GM12878 (cell line): ENCODE results near the gene POC1B. TPM values are rescaled to one million over a fixed set of nuclear protein-coding genes. Genes with fewer than 3 reads are reported as not detected.

Experiments used
- ATAC-seq: fragments of 200-7000 bp; cut with Tn5 transposase; 3 replicates; pipeline ENCODE4 v1.9.1; 2020; ENCODE audit warnings: mild to moderate bottlenecking, moderate library complexity
- BruUV-seq: library from RNA; stranded (reverse); fragments of 400-500 nt; replicated peaks from 2 replicates; lab custom pipeline; 2021; lab: Mats Ljungman, UMichigan
- CTCF ChIA-PET: fragments of 300-600 bp; sonication (Branson Sonifier 250); formaldehyde crosslinking; extraction: SDS; loops from one replicate; lab custom pipeline; 2021; ENCODE audit warnings: inconsistent platforms; lab: Yijun Ruan, JAX
- POLR2A ChIA-PET: fragments of 350-600 bp; formaldehyde crosslinking; extraction: SDS; loops from one replicate; lab custom pipeline; 2021; ENCODE audit warnings: inconsistent platforms; lab: Charles Lee
- RAD21 ChIA-PET: fragments of 300-600 bp; sonication (Branson Sonifier 250); formaldehyde crosslinking; loops from one replicate; lab custom pipeline; 2023; ENCODE audit warnings: antibody characterized with exemption; ENCODE audit not compliant: unreplicated experiment; lab: Charles Lee
- SMC1A ChIA-PET: fragments of 300-600 bp; sonication (Branson Sonifier 250); formaldehyde crosslinking; loops from one replicate; lab custom pipeline; 2023; ENCODE audit not compliant: unreplicated experiment, uncharacterized antibody; lab: Charles Lee
- DNase-seq: peaks from one replicate; pipeline ENCODE4 v3.0.0-alpha.2; 2011; ENCODE audit warnings: low read depth, low spot score
- FAIRE-seq: peaks from 3 replicates; lab custom pipeline; 2011; peaks lifted over from hg19 to GRCh38; lab: Jason Lieb, UNC
- H2AFZ ChIP-seq: 2 replicates; pipeline ENCODE4 v1.6.0; 2011; ENCODE audit warnings: low read depth, low read length, control low read depth; ENCODE audit not compliant: control insufficient read depth
- H3K27ac ChIP-seq: 2 replicates; pipeline ENCODE4 v1.5.1; 2011; ENCODE audit warnings: control low read depth; ENCODE audit not compliant: control insufficient read depth, insufficient read depth
- H3K27me3 ChIP-seq, 2 experiments: replicated peaks in 1 of 2; 2 replicates each; pipeline versions ENCODE4 v1.6.0 to v1.6.1; 2011; ENCODE audit warnings: low read length in 1 of 2; ENCODE audit not compliant: control insufficient read depth in 2 of 2, insufficient read depth in 2 of 2
- H3K36me3 ChIP-seq, 2 experiments: 2 replicates each; pipeline ENCODE4 v1.5.1; 2011; ENCODE audit warnings: low read length in 1 of 2; ENCODE audit not compliant: control insufficient read depth in 2 of 2, insufficient read depth in 2 of 2
- H3K4me1 ChIP-seq: 2 replicates; pipeline ENCODE4 v1.6.1; 2011; ENCODE audit warnings: mild to moderate bottlenecking, low read length, moderate library complexity, mixed read lengths; ENCODE audit not compliant: control insufficient read depth, insufficient read depth
- H3K4me2 ChIP-seq: 2 replicates; pipeline ENCODE4 v1.6.0; 2011; ENCODE audit warnings: control low read depth; ENCODE audit not compliant: control insufficient read depth, insufficient read depth
- H3K4me3 ChIP-seq: fragments of 200-600 bp; sonication (generic); 2 replicates; pipeline ENCODE4 v1.5.1; 2016
- H3K79me2 ChIP-seq: 2 replicates; pipeline ENCODE4 v1.6.0; 2011; ENCODE audit warnings: low read length; ENCODE audit not compliant: control insufficient read depth, insufficient read depth
- H3K9ac ChIP-seq: 2 replicates; pipeline ENCODE4 v1.8.0; 2011; ENCODE audit warnings: low read length, control low read depth, mixed read lengths; ENCODE audit not compliant: control insufficient read depth, insufficient read depth
- H3K9me3 ChIP-seq: replicated peaks from 3 replicates; pipeline ENCODE4 v1.5.1; 2011; ENCODE audit warnings: mild to moderate bottlenecking, low read length; ENCODE audit not compliant: control insufficient read depth, insufficient read depth
- H4K20me1 ChIP-seq: 2 replicates; pipeline ENCODE4 v1.6.0; 2011; ENCODE audit not compliant: control insufficient read depth, insufficient read depth
- ETV6 ChIP-seq, 2 experiments: fragments of 450-650 bp in 1 of 2; IDR thresholded peaks in 1 of 2; conservative IDR thresholded peaks in 1 of 2; 2 replicates each; pipeline ENCODE4 v1.6.1; 2014; ENCODE audit warnings: antibody characterized with exemption in 1 of 2, borderline replicate concordance in 1 of 2, low read depth in 1 of 2, mild to moderate bottlenecking in 1 of 2, moderate library complexity in 1 of 2
- HDAC6 ChIP-seq: fragments of 200-600 bp; sonication (generic); IDR thresholded peaks from one replicate; pipeline ENCODE4 v1.8.0; 2017; ENCODE audit warnings: antibody characterized with exemption; ENCODE audit not compliant: unreplicated experiment
- IRF4 ChIP-seq: IDR thresholded peaks from 2 replicates; pipeline ENCODE4 v1.6.1; 2011; ENCODE audit warnings: low read depth, low read length
- PBX3 ChIP-seq: IDR thresholded peaks from 2 replicates; pipeline ENCODE4 v1.6.1; 2011; ENCODE audit warnings: mild to moderate bottlenecking, low read depth, low read length, moderate library complexity; ENCODE audit not compliant: insufficient replicate concordance
- ZNF24 ChIP-seq: fragments of 450-650 bp; IDR thresholded peaks from 2 replicates; pipeline ENCODE4 v1.6.1; 2017; ENCODE audit warnings: antibody characterized with exemption, mild to moderate bottlenecking
- ZSCAN29 ChIP-seq: fragments of 450-650 bp; IDR thresholded peaks from 2 replicates; pipeline ENCODE4 v1.6.1; 2017; ENCODE audit warnings: mild to moderate bottlenecking, moderate library complexity
- ZZZ3 ChIP-seq: IDR thresholded peaks from 2 replicates; pipeline ENCODE4 v1.6.1; 2011; ENCODE audit warnings: low read depth; ENCODE audit not compliant: control insufficient read depth, insufficient read length
- WGBS: methylation state at CpG from one replicate; pipeline ENCODE4 v1.1.6; 2016; ENCODE audit warnings: low lambda C conversion rate; ENCODE audit not compliant: insufficient replicate concordance, insufficient coverage; ENCODE audit errors: missing lambda C conversion rate; 5-methylcytosine and 5-hydroxymethylcytosine counted together
- in situ Hi-C: fragments of 300-500 bp; cut with MboI; formaldehyde crosslinking; loops from 9 replicates; pipeline ENCODE4 v1.14.3; 2018; ENCODE audit warnings: mixed read lengths
- intact Hi-C: fragments of 100-400 bp; cut with micrococcal nuclease; formaldehyde crosslinking; loops from one replicate; pipeline ENCODE4 v1.14.2; 2022; ENCODE audit not compliant: unreplicated experiment
- polyA plus RNA-seq, 11 experiments: library from polyadenylated mRNA; depleted of rRNA in 4 of 11; unstranded in 6 of 11; stranded (reverse) in 5 of 11; fragments of >200 nt; fragmentation: Nextera tagmentation in 4 of 11; fragmentation: Illumina TruSeq in 1 of 11; extraction: Ambion mirVana in 4 of 11; extraction: Trizol in 1 of 11; gene quantifications; 1 replicate in 1 of 11; 2 replicates in 10 of 11; pipeline versions ENCODE4 v1.2.1 to v1.2.3, GENCODE V29; 2011 to 2016; ENCODE audit warnings: inconsistent platforms in 2 of 11, missing spikeins in 2 of 11, low read depth in 1 of 11
- total RNA-seq, 4 experiments: library from RNA; depleted of rRNA in 3 of 4; stranded (reverse); fragments of >200 nt in 3 of 4; fragmentation: Illumina TruSeq in 1 of 4; extraction: Trizol in 1 of 4; gene quantifications; 2 replicates each; pipeline versions ENCODE4 v1.2.1 to v1.2.3, GENCODE V29; 2013 to 2021
- TF ChIP-seq, protein P1 (sequence below): fragments of 150-350 bp; IDR thresholded peaks from 2 replicates; pipeline ENCODE4 v1.6.1; 2016; ENCODE audit warnings: low read depth, low read length
- TF ChIP-seq, protein P2 (sequence below): fragments of 450-650 bp; conservative IDR thresholded peaks from 2 replicates; pipeline ENCODE4 v1.6.1; 2017; ENCODE audit warnings: mild to moderate bottlenecking, moderate library complexity
- TF ChIP-seq, protein P3 (sequence below): fragments of 450-650 bp; IDR thresholded peaks from 2 replicates; pipeline ENCODE4 v1.6.1; 2018; ENCODE audit warnings: mild to moderate bottlenecking, low read depth, moderate library complexity; ENCODE audit not compliant: partially characterized antibody
- TF ChIP-seq, protein P4 (sequence below): fragments of 150-350 bp; IDR thresholded peaks from 2 replicates; pipeline ENCODE4 v1.6.1; 2014; ENCODE audit warnings: mild to moderate bottlenecking, low read depth, low read length

The POC1B gene
- total and polyA plus RNA-seq, 10 of the 15 experiments (the other 5 are each of a cell fraction or from before 2014, with no cell fraction given) = 4.4 to 17.8 (median 11.3) TPM

- TF ChIP-seq, protein P1, sequence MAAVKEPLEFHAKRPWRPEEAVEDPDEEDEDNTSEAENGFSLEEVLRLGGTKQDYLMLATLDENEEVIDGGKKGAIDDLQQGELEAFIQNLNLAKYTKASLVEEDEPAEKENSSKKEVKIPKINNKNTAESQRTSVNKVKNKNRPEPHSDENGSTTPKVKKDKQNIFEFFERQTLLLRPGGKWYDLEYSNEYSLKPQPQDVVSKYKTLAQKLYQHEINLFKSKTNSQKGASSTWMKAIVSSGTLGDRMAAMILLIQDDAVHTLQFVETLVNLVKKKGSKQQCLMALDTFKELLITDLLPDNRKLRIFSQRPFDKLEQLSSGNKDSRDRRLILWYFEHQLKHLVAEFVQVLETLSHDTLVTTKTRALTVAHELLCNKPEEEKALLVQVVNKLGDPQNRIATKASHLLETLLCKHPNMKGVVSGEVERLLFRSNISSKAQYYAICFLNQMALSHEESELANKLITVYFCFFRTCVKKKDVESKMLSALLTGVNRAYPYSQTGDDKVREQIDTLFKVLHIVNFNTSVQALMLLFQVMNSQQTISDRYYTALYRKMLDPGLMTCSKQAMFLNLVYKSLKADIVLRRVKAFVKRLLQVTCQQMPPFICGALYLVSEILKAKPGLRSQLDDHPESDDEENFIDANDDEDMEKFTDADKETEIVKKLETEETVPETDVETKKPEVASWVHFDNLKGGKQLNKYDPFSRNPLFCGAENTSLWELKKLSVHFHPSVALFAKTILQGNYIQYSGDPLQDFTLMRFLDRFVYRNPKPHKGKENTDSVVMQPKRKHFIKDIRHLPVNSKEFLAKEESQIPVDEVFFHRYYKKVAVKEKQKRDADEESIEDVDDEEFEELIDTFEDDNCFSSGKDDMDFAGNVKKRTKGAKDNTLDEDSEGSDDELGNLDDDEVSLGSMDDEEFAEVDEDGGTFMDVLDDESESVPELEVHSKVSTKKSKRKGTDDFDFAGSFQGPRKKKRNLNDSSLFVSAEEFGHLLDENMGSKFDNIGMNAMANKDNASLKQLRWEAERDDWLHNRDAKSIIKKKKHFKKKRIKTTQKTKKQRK = no peak
- TF ChIP-seq IRF4 (no peak), ZSCAN29 (no peak), ZZZ3 (no peak), ZNF24 (no peak), PBX3 (no peak), ETV6 (conservative IDR thresholded peaks at IDR 0.05 in 1 of 2, IDR thresholded peaks at IDR 0.05 in 1 of 2; ENCODE audit: borderline replicate concordance in 1 of 2, low read depth in 1 of 2) (no peak), HDAC6 (no peak)
- TF ChIP-seq, protein P2, sequence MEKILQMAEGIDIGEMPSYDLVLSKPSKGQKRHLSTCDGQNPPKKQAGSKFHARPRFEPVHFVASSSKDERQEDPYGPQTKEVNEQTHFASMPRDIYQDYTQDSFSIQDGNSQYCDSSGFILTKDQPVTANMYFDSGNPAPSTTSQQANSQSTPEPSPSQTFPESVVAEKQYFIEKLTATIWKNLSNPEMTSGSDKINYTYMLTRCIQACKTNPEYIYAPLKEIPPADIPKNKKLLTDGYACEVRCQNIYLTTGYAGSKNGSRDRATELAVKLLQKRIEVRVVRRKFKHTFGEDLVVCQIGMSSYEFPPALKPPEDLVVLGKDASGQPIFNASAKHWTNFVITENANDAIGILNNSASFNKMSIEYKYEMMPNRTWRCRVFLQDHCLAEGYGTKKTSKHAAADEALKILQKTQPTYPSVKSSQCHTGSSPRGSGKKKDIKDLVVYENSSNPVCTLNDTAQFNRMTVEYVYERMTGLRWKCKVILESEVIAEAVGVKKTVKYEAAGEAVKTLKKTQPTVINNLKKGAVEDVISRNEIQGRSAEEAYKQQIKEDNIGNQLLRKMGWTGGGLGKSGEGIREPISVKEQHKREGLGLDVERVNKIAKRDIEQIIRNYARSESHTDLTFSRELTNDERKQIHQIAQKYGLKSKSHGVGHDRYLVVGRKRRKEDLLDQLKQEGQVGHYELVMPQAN = no peak
- TF ChIP-seq, protein P3, sequence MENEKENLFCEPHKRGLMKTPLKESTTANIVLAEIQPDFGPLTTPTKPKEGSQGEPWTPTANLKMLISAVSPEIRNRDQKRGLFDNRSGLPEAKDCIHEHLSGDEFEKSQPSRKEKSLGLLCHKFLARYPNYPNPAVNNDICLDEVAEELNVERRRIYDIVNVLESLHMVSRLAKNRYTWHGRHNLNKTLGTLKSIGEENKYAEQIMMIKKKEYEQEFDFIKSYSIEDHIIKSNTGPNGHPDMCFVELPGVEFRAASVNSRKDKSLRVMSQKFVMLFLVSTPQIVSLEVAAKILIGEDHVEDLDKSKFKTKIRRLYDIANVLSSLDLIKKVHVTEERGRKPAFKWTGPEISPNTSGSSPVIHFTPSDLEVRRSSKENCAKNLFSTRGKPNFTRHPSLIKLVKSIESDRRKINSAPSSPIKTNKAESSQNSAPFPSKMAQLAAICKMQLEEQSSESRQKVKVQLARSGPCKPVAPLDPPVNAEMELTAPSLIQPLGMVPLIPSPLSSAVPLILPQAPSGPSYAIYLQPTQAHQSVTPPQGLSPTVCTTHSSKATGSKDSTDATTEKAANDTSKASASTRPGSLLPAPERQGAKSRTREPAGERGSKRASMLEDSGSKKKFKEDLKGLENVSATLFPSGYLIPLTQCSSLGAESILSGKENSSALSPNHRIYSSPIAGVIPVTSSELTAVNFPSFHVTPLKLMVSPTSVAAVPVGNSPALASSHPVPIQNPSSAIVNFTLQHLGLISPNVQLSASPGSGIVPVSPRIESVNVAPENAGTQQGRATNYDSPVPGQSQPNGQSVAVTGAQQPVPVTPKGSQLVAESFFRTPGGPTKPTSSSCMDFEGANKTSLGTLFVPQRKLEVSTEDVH = no peak
- TF ChIP-seq, protein P4, sequence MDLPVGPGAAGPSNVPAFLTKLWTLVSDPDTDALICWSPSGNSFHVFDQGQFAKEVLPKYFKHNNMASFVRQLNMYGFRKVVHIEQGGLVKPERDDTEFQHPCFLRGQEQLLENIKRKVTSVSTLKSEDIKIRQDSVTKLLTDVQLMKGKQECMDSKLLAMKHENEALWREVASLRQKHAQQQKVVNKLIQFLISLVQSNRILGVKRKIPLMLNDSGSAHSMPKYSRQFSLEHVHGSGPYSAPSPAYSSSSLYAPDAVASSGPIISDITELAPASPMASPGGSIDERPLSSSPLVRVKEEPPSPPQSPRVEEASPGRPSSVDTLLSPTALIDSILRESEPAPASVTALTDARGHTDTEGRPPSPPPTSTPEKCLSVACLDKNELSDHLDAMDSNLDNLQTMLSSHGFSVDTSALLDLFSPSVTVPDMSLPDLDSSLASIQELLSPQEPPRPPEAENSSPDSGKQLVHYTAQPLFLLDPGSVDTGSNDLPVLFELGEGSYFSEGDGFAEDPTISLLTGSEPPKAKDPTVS = no peak
- no peak overlapping the region for H3K4me2 ChIP-seq
- SMC1A ChIA-PET = no interaction called here
- H3K27ac ChIP-seq = no peak overlapping the region
- BruUV-seq = no TSS peak
- no peaks in the 10 kb centered on the region for H3K4me1 ChIP-seq
- H2AFZ ChIP-seq = no peak overlapping the region
- CTCF ChIA-PET = no interaction called here
- H3K9ac ChIP-seq = no peak overlapping the region
- intact Hi-C loops (no loop called here), in situ Hi-C loops (no loop called here)
- no peaks in the 10 kb centered on the region for H3K27me3 ChIP-seq
- no peaks in the 10 kb centered on the region for H4K20me1 ChIP-seq
- POLR2A ChIA-PET = no interaction called here
- ATAC-seq (no peak), DNase-seq (no peak), FAIRE-seq (no peak)
- no peaks in the 10 kb centered on the region for H3K79me2 ChIP-seq
- 97% methylated on average over 6 of the region's 6 CpGs for WGBS
- no peak overlapping the region for H3K4me3 ChIP-seq
- RAD21 ChIA-PET = no interaction called here
- H3K9me3 ChIP-seq = no peaks in the 10 kb centered on the region
- no peaks in the 10 kb centered on the region for H3K36me3 ChIP-seq
Observed at GRCh38 chr12:89436062-89436461, 89.8 kb downstream of the POC1B start.
